ENCODE data around the gene ONECUT3.

DNA sequence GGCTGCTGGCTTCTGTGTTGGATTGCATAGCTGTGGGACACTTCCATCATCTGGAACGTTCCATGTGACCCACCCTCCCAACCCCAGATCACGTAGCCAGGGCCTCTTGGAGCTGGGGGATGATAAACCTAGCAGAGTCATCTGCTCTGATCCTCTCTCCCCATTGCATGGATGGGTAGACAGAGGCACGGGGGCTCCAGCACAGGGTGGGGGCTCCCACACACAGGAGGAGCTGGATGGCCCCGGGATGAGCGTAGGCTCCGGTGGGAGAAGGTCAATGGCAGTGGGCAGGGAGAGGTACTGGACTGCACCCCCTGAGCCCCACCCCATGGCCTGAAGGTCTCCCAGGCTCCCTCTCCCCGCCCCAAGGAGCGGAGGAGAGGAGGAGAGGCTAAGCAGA is 33.4 kb downstream of the ONECUT3 start:
- TF ChIP-seq, protein P1, sequence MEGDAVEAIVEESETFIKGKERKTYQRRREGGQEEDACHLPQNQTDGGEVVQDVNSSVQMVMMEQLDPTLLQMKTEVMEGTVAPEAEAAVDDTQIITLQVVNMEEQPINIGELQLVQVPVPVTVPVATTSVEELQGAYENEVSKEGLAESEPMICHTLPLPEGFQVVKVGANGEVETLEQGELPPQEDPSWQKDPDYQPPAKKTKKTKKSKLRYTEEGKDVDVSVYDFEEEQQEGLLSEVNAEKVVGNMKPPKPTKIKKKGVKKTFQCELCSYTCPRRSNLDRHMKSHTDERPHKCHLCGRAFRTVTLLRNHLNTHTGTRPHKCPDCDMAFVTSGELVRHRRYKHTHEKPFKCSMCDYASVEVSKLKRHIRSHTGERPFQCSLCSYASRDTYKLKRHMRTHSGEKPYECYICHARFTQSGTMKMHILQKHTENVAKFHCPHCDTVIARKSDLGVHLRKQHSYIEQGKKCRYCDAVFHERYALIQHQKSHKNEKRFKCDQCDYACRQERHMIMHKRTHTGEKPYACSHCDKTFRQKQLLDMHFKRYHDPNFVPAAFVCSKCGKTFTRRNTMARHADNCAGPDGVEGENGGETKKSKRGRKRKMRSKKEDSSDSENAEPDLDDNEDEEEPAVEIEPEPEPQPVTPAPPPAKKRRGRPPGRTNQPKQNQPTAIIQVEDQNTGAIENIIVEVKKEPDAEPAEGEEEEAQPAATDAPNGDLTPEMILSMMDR (tag by site-specific recombination; IDR thresholded peaks at IDR 0.05) = no peak
- TF ChIP-seq ZNF423 (tag by site-specific recombination; IDR thresholded peaks at IDR 0.05) (no peak), ZNF121 (tag by site-specific recombination; IDR thresholded peaks at IDR 0.05) (no peak)

Data from HEK293 (cell line).